Measurements from ENCODE around the gene MAP2. TPM values are rescaled to one million over a fixed set of nuclear protein-coding genes. Genes with fewer than 3 reads are reported as not detected.
A peak's percentile ranks its signal among the peaks of the same experiment; 100 is the strongest.

The MAP2 gene
- total RNA-seq, 1 experiment from 2014 or later = 7.4 TPM

- H3K36me3 ChIP-seq (ENCODE audit: control insufficient read depth in 1 of 2, insufficient read depth in 2 of 2, low read length in 2 of 2) = no peaks in the 10 kb centered on the region
- peak overlapping the region; percentile 51 for H3K9ac ChIP-seq (ENCODE audit: low read length)
- ATAC-seq = no peak
- H3K9me3 ChIP-seq (ENCODE audit: control insufficient read depth in 1 of 2, insufficient read depth in 1 of 2, low read depth in 1 of 2, low read length in 2 of 2) = no peaks in the 10 kb centered on the region
- H3K4me1 ChIP-seq (ENCODE audit: control insufficient read depth in 1 of 2, insufficient read depth in 2 of 2, low read length in 2 of 2) = peaks cover 10 to 26% of the 10 kb centered on the region in 2 experiments; a peak in 3 of 4 replicates
- POLR2A ChIA-PET = interaction anchor here (1.0 to 1.3 kb wide), 3 partner anchors 9 to 56 kb away, joined by 3 to 4 read pairs (median 3); no protein-coding TSS in a partner anchor
- RAD21 ChIA-PET (ENCODE audit: low non-redundant PET in 1 of 2, low total read pairs in 2 of 2, uncharacterized antibody in 2 of 2, unreplicated experiment in 2 of 2) = interaction anchor here (0.8 to 1.4 kb wide), 2 partner anchors 91 to 133 kb away, joined by 4 to 5 read pairs; no protein-coding TSS in a partner anchor
- TF ChIP-seq SP1 (IDR thresholded peaks at IDR 0.05; ENCODE audit: low read depth) = no peak
- 0 out of 2 replicates have a peak, but pooled peaks have one; percentile 3 for TF ChIP-seq SRF (IDR thresholded peaks at IDR 0.05; ENCODE audit: low read depth)
- peak overlapping the region; percentile 71 to 81 for H3K4me3 ChIP-seq (replicated peaks in 1 of 2; ENCODE audit: low read depth in 1 of 2, low read length in 2 of 2)
- H3K4me2 ChIP-seq (ENCODE audit: low read length) = peak overlapping the region; percentile 96
- DNase-seq (ENCODE audit: low read depth, low spot score) = no peak
- H3K79me2 ChIP-seq (ENCODE audit: insufficient read depth, low read length) = no peaks in the 10 kb centered on the region
- intact Hi-C loops (cut with micrococcal nuclease) = loop anchor here (1.0 to 5.0 kb wide), 7 partner anchors 91 to 1028 kb away; partner anchors contain the start of gene KANSL1L
- no peaks in the 10 kb centered on the region for H3K27me3 ChIP-seq (ENCODE audit: insufficient read depth, low read length)
- CTCF ChIA-PET = interaction anchor here (0.8 to 5.2 kb wide), 18 partner anchors 8 to 774 kb away, joined by 3 to 83 read pairs (median 6); no protein-coding TSS in a partner anchor
- no peaks in the 10 kb centered on the region for H4K20me1 ChIP-seq (ENCODE audit: insufficient read depth)
- BruUV-seq (replicated peaks) = no TSS peak
- peak overlapping the region; percentile 96 for H2AFZ ChIP-seq (ENCODE audit: low read depth, low read length, poor library complexity, severe bottlenecking)
- H3K9me2 ChIP-seq (ENCODE audit: insufficient read depth) = no peaks in the 10 kb centered on the region
- no peak overlapping the region for H3K27ac ChIP-seq (ENCODE audit: low read depth, low read length)
These were observed 1.1 kb downstream of the MAP2 start for GRCh38 chr2:209424781-209425470.

- Histone ChIP-seq H3K27me3 (ENCODE audit: insufficient read depth, low read length) (no peaks in the 10 kb centered on the region), H3K36me3 (ENCODE audit: control insufficient read depth in 1 of 2, insufficient read depth in 2 of 2, low read length in 2 of 2) (no peaks in the 10 kb centered on the region), H3K79me2 (ENCODE audit: insufficient read depth, low read length) (no peaks in the 10 kb centered on the region), H4K20me1 (ENCODE audit: insufficient read depth) (no peaks in the 10 kb centered on the region), H3K4me2 (ENCODE audit: low read length) (peak overlapping the region; percentile 96), H3K9me3 (ENCODE audit: control insufficient read depth in 1 of 2, insufficient read depth in 1 of 2, low read depth in 1 of 2, low read length in 2 of 2) (no peaks in the 10 kb centered on the region), H3K4me1 (ENCODE audit: control insufficient read depth in 1 of 2, insufficient read depth in 2 of 2, low read length in 2 of 2) (peaks cover 10 to 26% of the 10 kb centered on the region in 2 experiments; a peak in 3 of 4 replicates), H3K9me2 (ENCODE audit: insufficient read depth) (no peaks in the 10 kb centered on the region), H3K9ac (ENCODE audit: low read length) (no peak overlapping the region), H3K4me3 (replicated peaks in 1 of 2; ENCODE audit: low read depth in 1 of 2, low read length in 2 of 2) (peak overlapping the region in 1 of 2 experiments; percentile 81; a peak in 2 of 4 replicates), H3K27ac (ENCODE audit: low read depth, low read length) (no peak overlapping the region), H2AFZ (ENCODE audit: low read depth, low read length, poor library complexity, severe bottlenecking) (no peak overlapping the region)
- BruUV-seq (replicated peaks) = no TSS peak
- 0 out of 2 replicates have a peak, but pooled peaks have one; percentile 14 for TF ChIP-seq EGR1 (IDR thresholded peaks at IDR 0.05; ENCODE audit: low read depth)
- TF ChIP-seq SRF (IDR thresholded peaks at IDR 0.05; ENCODE audit: low read depth) = 0 out of 2 replicates have a peak, but pooled peaks have one; percentile 29
- peak; percentile 35; the same call in 1 of the 2 replicates for TF ChIP-seq MAX (IDR thresholded peaks at IDR 0.05)
- TF ChIP-seq RAD21 (IDR thresholded peaks at IDR 0.05; ENCODE audit: low read depth) = peak; percentile 72
- TF ChIP-seq JUND (IDR thresholded peaks at IDR 0.05) = 0 out of 2 replicates have a peak, but pooled peaks have one; percentile 10
- TF ChIP-seq TCF7L2 (IDR thresholded peaks at IDR 0.05; ENCODE audit: borderline replicate concordance, extremely low read depth, insufficient read depth, insufficient read length) = peak; percentile 45
- peak; percentile 61 to 65 (median 62); a peak in 5 of 6 replicates for TF ChIP-seq CTCF (IDR thresholded peaks at IDR 0.05 in 2 of 3, conservative IDR thresholded peaks at IDR 0.05 in 1 of 3; ENCODE audit: borderline replicate concordance in 1 of 3, insufficient read depth in 1 of 3, low read depth in 2 of 3, low read length in 2 of 3)
- TF ChIP-seq REST (IDR thresholded peaks at IDR 0.05; ENCODE audit: low read depth) = no peak
- no peak for TF ChIP-seq CEBPB (IDR thresholded peaks at IDR 0.05; ENCODE audit: low read depth)
- DNase-seq (ENCODE audit: low read depth, low spot score) (peak; percentile 37), ATAC-seq (no peak)
- ChIA-PET CTCF (interaction anchor here (0.6 to 5.2 kb wide), 15 partner anchors 9 to 773 kb away, joined by 3 to 83 read pairs (median 5); no protein-coding TSS in a partner anchor), RAD21 (ENCODE audit: low non-redundant PET in 1 of 2, low total read pairs in 2 of 2, uncharacterized antibody in 2 of 2, unreplicated experiment in 2 of 2) (interaction anchor here (0.5 to 0.8 kb wide), 3 partner anchors 132 to 545 kb away, joined by 3 to 4 read pairs (median 4); no protein-coding TSS in a partner anchor), POLR2A (interaction anchor here (1.3 kb wide), 1 partner anchor 57 kb away, joined by 3 read pairs; no protein-coding TSS in a partner anchor)
- intact Hi-C loops (cut with micrococcal nuclease) = loop anchor here (1.0 to 5.0 kb wide), 4 partner anchors 131 to 747 kb away; partner anchors contain the start of gene KANSL1L
These were observed 1.7 kb downstream of the MAP2 start for GRCh38 chr2:209425471-209426071.
